Fibroblast of lung (primary cell): ENCODE results near the gene ZNF827. TPM values are rescaled to one million over a fixed set of nuclear protein-coding genes. Genes with fewer than 3 reads are reported as not detected.

ENCODE experiments used
- DNase-seq, 2 donors: peaks; one replicate each; pipeline versions ENCODE4 v3.0.0 to v3.0.0-alpha.2; 2010; ENCODE audit warnings: low read depth in 2 of 2
- H2AFZ ChIP-seq: 2 replicates; pipeline ENCODE4 v1.5.1; 2012; ENCODE audit warnings: low read length, control low read depth, inconsistent platforms
- H3K27ac ChIP-seq: 2 replicates; pipeline ENCODE4 v1.5.1; 2011; ENCODE audit warnings: low read length, control low read depth; ENCODE audit not compliant: insufficient read depth
- H3K27me3 ChIP-seq: 2 replicates; pipeline ENCODE4 v1.5.1; 2011; ENCODE audit warnings: mild to moderate bottlenecking, low read length; ENCODE audit not compliant: control insufficient read depth, insufficient read depth
- H3K36me3 ChIP-seq: 2 replicates; pipeline ENCODE4 v1.5.1; 2011; ENCODE audit warnings: low read length; ENCODE audit not compliant: control insufficient read depth, insufficient read depth
- H3K4me1 ChIP-seq: 2 replicates; pipeline ENCODE4 v1.5.1; 2011; ENCODE audit warnings: low read length; ENCODE audit not compliant: control insufficient read depth, insufficient read depth; ENCODE audit errors: extremely low read depth
- H3K4me2 ChIP-seq: 2 replicates; pipeline ENCODE4 v1.5.1; 2011; ENCODE audit warnings: low read length, control low read depth; ENCODE audit not compliant: insufficient read depth; ENCODE audit errors: extremely low read depth
- H3K4me3 ChIP-seq, 4 experiments: fragments of 200-600 bp in 1 of 4; sonication (generic) in 1 of 4; replicated peaks in 1 of 4; 2 replicates each; pipeline ENCODE4 v1.5.1; 2011 to 2016; ENCODE audit warnings: low read length in 4 of 4, low read depth in 3 of 4, mild to moderate bottlenecking in 3 of 4, control low read depth in 2 of 4, inconsistent platforms in 1 of 4, mixed read lengths in 1 of 4; ENCODE audit not compliant: insufficient read depth in 1 of 4; ENCODE audit errors: control extremely low read depth in 1 of 4
- H3K79me2 ChIP-seq: 2 replicates; pipeline ENCODE4 v1.5.1; 2012; ENCODE audit warnings: mild to moderate bottlenecking, low read length, inconsistent platforms; ENCODE audit not compliant: control insufficient read depth, insufficient read depth
- H3K9ac ChIP-seq: 2 replicates; pipeline ENCODE4 v1.5.1; 2011; ENCODE audit warnings: mild to moderate bottlenecking, low read length, control low read depth; ENCODE audit not compliant: insufficient read depth
- H3K9me3 ChIP-seq: 2 replicates; pipeline ENCODE4 v1.5.1; 2012; ENCODE audit warnings: low read depth, low read length; ENCODE audit not compliant: control insufficient read depth, insufficient read depth
- H4K20me1 ChIP-seq: 2 replicates; pipeline ENCODE4 v1.5.1; 2011; ENCODE audit warnings: low read length; ENCODE audit not compliant: control insufficient read depth, insufficient read depth; ENCODE audit errors: extremely low read depth
- EZH2 ChIP-seq: IDR thresholded peaks from 2 replicates; pipeline ENCODE4 v1.5.1; 2012; ENCODE audit warnings: low read length, control low read depth, mild to moderate bottlenecking; ENCODE audit errors: missing control alignments
- polyA plus RNA-seq, 2 donors: library from polyadenylated mRNA; depleted of rRNA in 1 of 2; stranded (reverse) in 1 of 2; unstranded in 1 of 2; fragments of >200 nt; gene quantifications; 2 replicates each; pipeline ENCODE4 v1.2.1, GENCODE V29; 2011 to 2012; ENCODE audit warnings: missing spikeins in 1 of 2
- total RNA-seq: library from RNA; depleted of rRNA; stranded (reverse); fragments of >200 nt; gene quantifications from 2 replicates; pipeline ENCODE4 v1.2.1, GENCODE V29; 2014
- TF ChIP-seq, protein P1 (sequence below), 2 donors: IDR thresholded peaks in 1 of 2; conservative IDR thresholded peaks in 1 of 2; 1 replicate in 1 of 2; 2 replicates in 1 of 2; pipeline ENCODE4 v1.5.1; 2011 to 2012; ENCODE audit warnings: low read length in 2 of 2, control low read depth in 1 of 2, inconsistent platforms in 1 of 2, low read depth in 1 of 2, mild to moderate bottlenecking in 1 of 2

ZNF827 gene
- total and polyA plus RNA-seq, 2 donors (not counting 1 experiment from before 2014, with no cell fraction given), result 5.8 to 7.1 TPM

DNA sequence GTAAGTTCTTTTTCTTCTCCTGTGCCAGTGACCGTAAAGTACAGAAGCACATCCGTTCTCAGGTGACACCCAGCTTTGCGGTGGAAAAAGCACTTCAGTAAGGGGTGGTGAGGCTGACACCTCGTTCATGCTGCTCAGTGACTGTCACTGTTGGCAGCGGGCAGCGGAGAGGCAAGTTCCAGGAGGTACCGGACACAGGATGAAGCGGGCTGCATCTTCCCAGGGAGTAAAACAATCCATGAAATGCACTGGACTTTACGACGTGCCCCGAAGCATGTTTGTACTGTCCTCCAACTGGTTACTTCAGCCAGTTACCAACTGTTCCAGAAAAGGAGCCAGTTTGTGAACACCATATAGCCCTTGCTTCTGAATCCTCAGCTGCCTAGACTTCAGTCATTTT is 110.7 kb downstream of the ZNF827 start:
- no peak overlapping the region for H3K9ac ChIP-seq
- no peak overlapping the region for H3K4me2 ChIP-seq
- no peaks in the 10 kb centered on the region for H3K4me1 ChIP-seq
- H3K4me3 ChIP-seq, result no peak overlapping the region
- H3K36me3 ChIP-seq, result no peaks in the 10 kb centered on the region
- no peaks in the 10 kb centered on the region for H3K27me3 ChIP-seq
- DNase-seq, result no peak
- H2AFZ ChIP-seq, result no peak overlapping the region
- no peaks in the 10 kb centered on the region for H3K79me2 ChIP-seq
- no peaks in the 10 kb centered on the region for H3K9me3 ChIP-seq
- no peaks in the 10 kb centered on the region for H4K20me1 ChIP-seq
- no peak overlapping the region for H3K27ac ChIP-seq
- TF ChIP-seq EZH2, result no peak
- TF ChIP-seq, protein P1, sequence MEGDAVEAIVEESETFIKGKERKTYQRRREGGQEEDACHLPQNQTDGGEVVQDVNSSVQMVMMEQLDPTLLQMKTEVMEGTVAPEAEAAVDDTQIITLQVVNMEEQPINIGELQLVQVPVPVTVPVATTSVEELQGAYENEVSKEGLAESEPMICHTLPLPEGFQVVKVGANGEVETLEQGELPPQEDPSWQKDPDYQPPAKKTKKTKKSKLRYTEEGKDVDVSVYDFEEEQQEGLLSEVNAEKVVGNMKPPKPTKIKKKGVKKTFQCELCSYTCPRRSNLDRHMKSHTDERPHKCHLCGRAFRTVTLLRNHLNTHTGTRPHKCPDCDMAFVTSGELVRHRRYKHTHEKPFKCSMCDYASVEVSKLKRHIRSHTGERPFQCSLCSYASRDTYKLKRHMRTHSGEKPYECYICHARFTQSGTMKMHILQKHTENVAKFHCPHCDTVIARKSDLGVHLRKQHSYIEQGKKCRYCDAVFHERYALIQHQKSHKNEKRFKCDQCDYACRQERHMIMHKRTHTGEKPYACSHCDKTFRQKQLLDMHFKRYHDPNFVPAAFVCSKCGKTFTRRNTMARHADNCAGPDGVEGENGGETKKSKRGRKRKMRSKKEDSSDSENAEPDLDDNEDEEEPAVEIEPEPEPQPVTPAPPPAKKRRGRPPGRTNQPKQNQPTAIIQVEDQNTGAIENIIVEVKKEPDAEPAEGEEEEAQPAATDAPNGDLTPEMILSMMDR (conservative IDR thresholded peaks at IDR 0.05 in 1 of 2, IDR thresholded peaks at IDR 0.05 in 1 of 2; ENCODE audit: low read depth in 1 of 2, low read length in 2 of 2), result no peak

DNA sequence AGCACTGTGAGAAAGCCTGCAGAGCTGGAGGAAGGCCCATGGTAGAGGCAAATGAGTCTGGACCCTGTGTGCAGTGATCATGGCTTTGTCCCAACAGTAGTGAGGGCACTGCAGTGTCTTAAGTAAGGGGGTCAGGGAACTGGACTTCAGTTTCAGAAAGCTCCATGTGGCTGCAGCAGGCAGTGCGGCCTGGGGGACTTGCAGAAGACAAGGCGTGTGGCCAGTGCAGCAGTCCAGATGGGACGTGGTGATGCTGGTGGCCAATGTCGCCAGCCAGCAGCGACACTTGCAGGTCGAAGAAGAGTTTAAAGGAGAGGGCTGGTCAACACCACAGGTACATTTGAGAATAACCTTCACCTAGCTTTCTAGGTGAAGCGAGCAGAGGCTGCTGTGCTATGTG is 113.4 kb downstream of the ZNF827 start:
- Histone ChIP-seq H3K4me1 (peaks cover 3% of the 10 kb centered on the region), H3K27ac (no peak overlapping the region), H3K27me3 (no peaks in the 10 kb centered on the region), H3K36me3 (no peaks in the 10 kb centered on the region), H3K9me3 (no peaks in the 10 kb centered on the region), H3K9ac (no peak overlapping the region), H4K20me1 (no peaks in the 10 kb centered on the region), H3K4me2 (no peak overlapping the region), H2AFZ (no peak overlapping the region), H3K79me2 (no peaks in the 10 kb centered on the region), H3K4me3 (no peak overlapping the region)
- TF ChIP-seq, protein P1 (conservative IDR thresholded peaks at IDR 0.05 in 1 of 2, IDR thresholded peaks at IDR 0.05 in 1 of 2; ENCODE audit: low read depth in 1 of 2, low read length in 2 of 2), result no peak
- no peak for TF ChIP-seq EZH2
- no peak for DNase-seq

DNA sequence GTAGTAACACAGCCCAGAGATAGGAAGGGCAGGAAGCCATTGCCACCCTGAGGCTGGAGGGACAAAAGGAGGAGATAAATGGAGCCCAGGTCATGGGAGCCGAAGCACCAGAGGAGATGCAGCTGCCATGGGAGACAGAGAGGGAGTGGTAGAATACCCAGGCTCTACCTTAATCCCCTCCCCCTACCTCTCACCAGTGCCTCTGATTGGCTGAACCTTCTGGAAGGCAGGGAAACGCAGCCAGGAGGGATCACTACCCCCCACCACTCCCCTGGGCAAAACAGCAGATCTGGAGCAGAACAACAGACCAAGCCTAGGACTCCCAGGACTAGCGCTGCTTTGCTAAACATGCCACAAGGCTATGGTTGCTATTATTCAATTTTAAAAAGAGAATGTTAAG is 114.2 kb downstream of the ZNF827 start:
- no peaks in the 10 kb centered on the region for H4K20me1 ChIP-seq
- H3K27me3 ChIP-seq, result no peaks in the 10 kb centered on the region
- no peaks in the 10 kb centered on the region for H3K79me2 ChIP-seq
- H3K36me3 ChIP-seq, result no peaks in the 10 kb centered on the region
- H3K27ac ChIP-seq, result no peak overlapping the region
- TF ChIP-seq, protein P1 (conservative IDR thresholded peaks at IDR 0.05 in 1 of 2, IDR thresholded peaks at IDR 0.05 in 1 of 2; ENCODE audit: low read depth in 1 of 2, low read length in 2 of 2), result no peak
- no peak for TF ChIP-seq EZH2
- H3K4me1 ChIP-seq, result peaks cover 3% of the 10 kb centered on the region
- H3K4me2 ChIP-seq, result no peak overlapping the region
- no peak overlapping the region for H3K9ac ChIP-seq
- DNase-seq, result no peak
- no peaks in the 10 kb centered on the region for H3K9me3 ChIP-seq
- H3K4me3 ChIP-seq, result no peak overlapping the region
- H2AFZ ChIP-seq, result no peak overlapping the region
